Measurements from ENCODE around the gene ADAM21. TPM values are rescaled to one million over a fixed set of nuclear protein-coding genes. Genes with fewer than 3 reads are reported as not detected.
"Not testable (repeated sequence)": the region's sequence is repeated elsewhere in the genome, so short reads cannot be mapped to it uniquely, and the experiment has no call there.

Gene ADAM21
- under 1 TPM in 2 of 3 donors, not detected in 1; 0.03 to 0.12 TPM for polyA plus RNA-seq

DNA sequence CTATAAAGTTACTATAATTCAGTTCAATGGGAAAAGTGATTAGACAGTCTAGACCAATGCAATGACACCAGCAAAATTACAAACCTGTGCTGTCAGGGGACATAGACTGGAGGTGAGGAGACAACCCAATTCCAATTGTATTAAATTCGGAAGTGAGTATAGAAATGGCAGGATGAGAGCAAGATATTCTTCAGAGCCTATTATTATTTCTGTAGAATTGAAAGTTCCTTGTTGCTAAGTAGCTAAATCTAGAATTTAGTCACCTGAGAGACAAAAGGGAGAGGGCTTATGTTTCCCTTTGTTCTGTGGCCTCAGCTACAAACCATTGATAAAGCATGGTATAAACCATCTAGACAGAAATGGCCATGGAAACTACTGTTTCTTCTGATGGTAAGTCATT lies at the start of gene ADAM21:
TSS of gene ADAM21 (plus strand) at position 301 of the 400 bp plus-strand sequence. CDS start 5,326 bp downstream, outside the sequence.
- no peak within 1 kb of the TSS for H3K27ac ChIP-seq (ENCODE audit: low read depth, low read length)
- 85 to 95% (median 95%) methylated on average over 1 of the region's 1 CpG for WGBS, 3 donors

DNA sequence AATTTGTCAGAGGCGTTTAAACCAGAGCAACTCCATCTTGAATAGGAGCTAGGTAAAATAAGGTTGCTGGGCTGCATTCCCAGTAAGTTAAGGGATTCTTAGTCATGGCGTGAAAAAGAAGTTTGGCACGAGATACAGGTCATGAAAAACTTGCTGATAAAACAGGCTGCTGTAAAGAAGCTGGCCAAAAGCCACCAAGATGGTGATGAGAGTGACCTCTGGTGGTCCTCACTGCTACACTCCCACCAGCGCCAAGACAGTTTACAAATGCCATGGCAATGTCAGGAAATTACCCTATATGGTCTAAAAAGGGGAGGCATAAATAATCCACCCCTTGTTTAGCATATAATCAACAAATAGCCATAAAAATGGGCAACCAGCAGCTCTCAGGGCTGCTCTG lies 48.6 kb upstream of the ADAM21 start:
- 43 to 69% (median 63%) methylated on average over 4 of the region's 4 CpGs for WGBS, 3 donors
- H3K27ac ChIP-seq (ENCODE audit: low read depth, low read length), result not testable (repeated sequence)

GRCh38 chr14:70406216-70406615 lies 45.8 kb upstream of the ADAM21 start:
- not testable (repeated sequence) for H3K27ac ChIP-seq (ENCODE audit: low read depth, low read length)
- 77 to 86% (median 81%) methylated on average over 4 of the region's 4 CpGs for WGBS, 3 donors

- H3K27ac ChIP-seq (ENCODE audit: low read depth, low read length), result no peak overlapping the region
- 95 to 97% (median 95%) methylated on average over 4 of the region's 4 CpGs for WGBS, 3 donors
Observed at GRCh38 chr14:70407621-70408020, 44.4 kb upstream of the ADAM21 start.

GRCh38 chr14:70415788-70416187 lies 36.2 kb upstream of the ADAM21 start:
- 16 to 58% (median 51%) methylated on average over 2 of the region's 2 CpGs for WGBS, 3 donors
- H3K27ac ChIP-seq (ENCODE audit: low read depth, low read length), result no peak overlapping the region

DNA sequence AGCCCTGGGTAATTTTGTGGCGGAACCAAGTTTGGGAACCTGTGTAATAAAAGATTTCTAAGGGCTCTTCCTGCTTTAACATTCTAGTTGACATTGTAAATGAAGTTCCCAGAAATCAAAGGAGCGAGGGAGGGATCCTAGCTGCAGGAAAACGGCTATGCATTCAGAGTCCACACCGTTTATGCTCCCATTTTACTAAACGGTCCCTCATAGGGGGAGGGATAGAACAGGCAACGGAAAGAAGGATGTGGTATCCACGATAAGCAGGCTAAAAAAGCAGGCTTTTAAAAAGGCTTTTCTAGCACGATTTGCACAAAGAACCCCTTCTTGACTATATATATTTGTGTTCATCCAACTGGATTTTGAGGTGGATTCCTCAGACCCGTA lies 35.6 kb upstream of the ADAM21 start:
- 3 to 6% (median 5%) methylated on average over 9 of the region's 9 CpGs for WGBS, 3 donors
- no peak overlapping the region for H3K27ac ChIP-seq (ENCODE audit: low read depth, low read length)

GRCh38 chr14:70416725-70417349 lies 35.1 kb upstream of the ADAM21 start, which contains the start of gene SYNJ2BP:
TSS of gene SYNJ2BP (minus strand) at chr14:70417090. CDS start at chr14:70416963, 127 bp downstream.
- 1% methylated on average over 22 of the region's 22 CpGs for WGBS, 3 donors
- no peak within 1 kb of the TSS for H3K27ac ChIP-seq (ENCODE audit: low read depth, low read length)

- WGBS, 3 donors, result 65 to 67% (median 66%) methylated on average over 4 of the region's 4 CpGs
- not testable (repeated sequence) for H3K27ac ChIP-seq (ENCODE audit: low read depth, low read length)
Observed at GRCh38 chr14:70419270-70419931, 32.6 kb upstream of the ADAM21 start.

- no peak overlapping the region for H3K27ac ChIP-seq (ENCODE audit: low read depth, low read length)
- 87 to 89% (median 87%) methylated on average over 2 of the region's 2 CpGs for WGBS, 3 donors
Observed at GRCh38 chr14:70422538-70422937, 29.4 kb upstream of the ADAM21 start.

DNA sequence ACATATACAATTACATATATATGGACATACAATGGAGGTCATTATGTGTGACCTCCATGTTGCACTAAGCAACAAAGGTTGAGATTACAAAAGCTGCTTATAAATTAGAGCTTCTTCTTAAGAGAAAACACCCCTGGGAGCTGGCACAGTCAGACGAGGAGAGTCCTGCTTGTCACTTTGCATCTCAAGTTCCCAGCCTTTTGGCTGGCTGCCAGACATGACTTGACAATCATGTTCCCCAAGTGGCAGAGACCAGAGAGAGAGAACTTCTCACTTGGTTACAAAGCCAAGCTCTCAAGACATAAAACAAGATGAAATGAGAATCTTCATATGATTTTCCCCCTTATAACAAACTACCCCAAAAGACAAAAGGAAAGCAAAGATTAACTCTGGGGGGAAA lies 26.6 kb upstream of the ADAM21 start:
- 0 to 13% (median 6%) methylated on average over 1 of the region's 1 CpG for WGBS, 3 donors
- H3K27ac ChIP-seq (ENCODE audit: low read depth, low read length), result no peak overlapping the region

DNA sequence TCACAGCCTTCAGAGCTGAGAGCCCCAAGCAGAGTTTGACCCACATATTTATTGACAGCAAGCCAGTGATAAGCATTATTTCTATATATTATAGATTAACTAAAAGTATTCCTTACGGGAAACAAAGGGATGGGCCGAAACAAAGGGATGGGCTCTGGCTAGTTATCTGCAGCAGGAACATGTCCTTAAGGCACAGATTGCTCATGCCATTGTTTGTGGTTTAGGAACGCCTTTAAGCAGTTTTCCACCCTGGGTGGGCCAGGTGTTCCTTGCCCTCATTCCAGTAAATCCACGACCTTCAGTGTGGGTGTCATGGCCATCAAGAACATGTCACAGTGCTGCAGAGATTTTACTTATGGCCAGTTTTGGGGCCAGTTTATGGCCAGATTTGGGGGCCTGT lies 25.4 kb upstream of the ADAM21 start:
- WGBS, 3 donors, result 64 to 84% (median 75%) methylated on average over 4 of the region's 4 CpGs
- H3K27ac ChIP-seq (ENCODE audit: low read depth, low read length), result not testable (repeated sequence)

DNA sequence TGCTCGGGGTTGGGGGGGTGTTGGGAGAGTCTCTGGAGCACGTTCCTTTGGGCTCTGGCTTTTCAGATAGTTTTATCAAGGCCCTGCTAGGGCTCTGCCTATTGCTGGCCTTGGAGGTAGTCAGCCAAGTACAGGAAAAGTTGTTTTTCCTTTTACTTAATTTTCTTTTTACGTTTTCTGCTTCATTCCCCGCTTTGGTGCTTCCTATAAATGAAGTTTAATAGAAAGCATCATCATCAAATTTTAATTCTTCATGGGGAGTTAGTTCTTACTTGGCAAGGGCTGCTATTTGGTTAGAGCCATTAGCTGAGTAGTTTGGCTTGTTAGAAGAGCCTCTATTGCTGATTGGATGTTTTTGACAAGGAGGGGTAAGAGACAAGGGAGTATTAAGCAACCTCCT lies 15.1 kb upstream of the ADAM21 start:
- WGBS, 3 donors, result 35 to 49% (median 49%) methylated on average over 4 of the region's 4 CpGs
- no peak overlapping the region for H3K27ac ChIP-seq (ENCODE audit: low read depth, low read length)

GRCh38 chr14:70441641-70442040 lies 10.3 kb upstream of the ADAM21 start:
- 69 to 79% (median 74%) methylated on average over 3 of the region's 3 CpGs for WGBS, 3 donors
- no peak overlapping the region for H3K27ac ChIP-seq (ENCODE audit: low read depth, low read length)

DNA sequence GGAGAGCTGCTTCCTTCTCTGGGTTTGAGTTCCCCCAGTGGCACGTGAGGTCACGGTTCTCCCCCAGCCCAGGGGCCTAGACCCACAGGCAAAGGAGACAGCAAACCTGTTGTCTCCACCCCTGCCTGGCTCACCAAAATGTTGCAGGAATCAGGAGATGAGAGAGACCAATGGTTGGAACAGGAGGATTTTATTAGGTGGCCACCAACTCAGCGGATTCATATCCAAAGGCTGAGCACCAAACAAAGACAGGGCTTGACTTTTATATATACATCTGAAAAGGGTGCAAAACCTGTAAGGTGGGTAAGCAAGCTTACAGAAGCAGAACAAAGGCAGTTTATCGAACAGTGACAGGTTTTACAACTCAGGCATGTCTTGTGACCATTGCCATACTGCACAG lies 9.2 kb upstream of the ADAM21 start:
- WGBS, 3 donors, result 85 to 87% (median 85%) methylated on average over 4 of the region's 4 CpGs

DNA sequence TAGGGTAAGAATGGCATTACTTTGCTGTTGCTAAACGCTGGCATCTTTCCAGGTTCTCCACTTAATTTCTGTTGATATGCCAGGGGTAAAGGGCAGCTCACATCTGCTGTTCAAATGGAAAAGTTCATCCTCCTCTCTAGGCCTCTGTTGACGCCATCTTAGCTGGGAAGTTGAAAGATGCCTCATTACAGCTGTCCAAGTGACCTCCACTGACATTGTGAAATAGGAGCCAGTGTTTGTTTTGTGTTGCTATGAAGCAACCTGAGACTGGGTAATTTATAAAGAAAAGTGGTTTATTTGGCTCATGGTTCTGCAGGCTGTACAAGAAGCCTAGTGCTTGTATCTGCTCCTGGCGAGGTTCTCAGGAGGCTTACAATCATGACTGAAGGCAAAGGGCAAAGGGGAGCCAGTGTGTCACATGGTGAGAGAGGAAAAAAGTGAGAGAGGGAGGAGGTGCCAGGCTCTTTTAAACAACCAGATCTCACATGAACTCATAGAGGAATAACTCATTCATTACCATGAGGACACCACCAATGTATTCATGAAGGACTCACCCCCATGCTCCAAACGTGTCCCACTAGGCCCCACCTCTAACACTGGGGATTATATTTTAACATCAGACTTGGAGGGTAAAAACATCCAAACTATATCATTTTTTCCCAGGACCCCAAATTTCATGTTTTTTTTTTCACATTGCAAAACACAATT lies 3.2 kb upstream of the ADAM21 start:
- 71 to 78% (median 77%) methylated on average over 4 of the region's 4 CpGs for WGBS, 3 donors
- H3K27ac ChIP-seq (ENCODE audit: low read depth, low read length), result no peak overlapping the region

More for the DNA sequence above, 9.2 kb upstream of the ADAM21 start:
- no peak overlapping the region for H3K27ac ChIP-seq (ENCODE audit: low read depth, low read length)

DNA sequence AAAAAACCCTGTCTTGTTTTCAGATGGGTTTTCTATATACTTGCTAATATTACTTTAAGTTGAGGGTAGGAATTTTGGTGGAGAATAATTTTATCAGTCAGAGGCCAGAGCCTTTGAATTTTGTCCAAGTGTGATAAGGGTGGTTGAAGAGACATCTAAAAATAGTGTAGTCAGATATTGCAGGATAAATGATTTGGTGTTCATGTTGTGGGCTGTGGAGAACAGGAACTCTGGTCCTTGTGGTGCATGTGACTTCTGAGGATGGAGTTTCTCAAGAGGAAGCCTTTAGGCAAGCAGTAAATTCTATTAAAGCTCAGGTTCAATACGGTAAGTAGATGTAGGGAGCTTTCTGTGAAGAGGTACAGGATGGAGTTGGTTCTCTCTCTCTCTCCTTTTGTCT lies 2.8 kb downstream of the ADAM21 start:
- WGBS, 3 donors, result 36 to 72% (median 44%) methylated on average over 1 of the region's 1 CpG
- no peak overlapping the region for H3K27ac ChIP-seq (ENCODE audit: low read depth, low read length)

- WGBS, 3 donors, result 89 to 97% (median 89%) methylated on average over 3 of the region's 3 CpGs
- no peak overlapping the region for H3K27ac ChIP-seq (ENCODE audit: low read depth, low read length)
Observed at GRCh38 chr14:70468731-70469130, 16.8 kb downstream of the ADAM21 start.

- WGBS, 3 donors, result 82 to 88% (median 85%) methylated on average over 8 of the region's 8 CpGs
Observed at GRCh38 chr14:70470863-70471563, 19.0 kb downstream of the ADAM21 start.

More at GRCh38 chr14:70470863-70471563, 19.0 kb downstream of the ADAM21 start:
- not testable (repeated sequence) for H3K27ac ChIP-seq (ENCODE audit: low read depth, low read length)

All from adipose tissue (tissue), 3 donors.